CD4-positive, alpha-beta T cell (primary cell): Measurements from ENCODE around the gene CCL19. TPM values are rescaled to one million over a fixed set of nuclear protein-coding genes. Genes with fewer than 3 reads are reported as not detected.

ENCODE experiments used
- ATAC-seq: fragments of 200-7000 bp; cut with Tn5 transposase; one replicate; pipeline ENCODE4 v1.10.0; 2022; ENCODE audit warnings: mild to moderate bottlenecking; ENCODE audit not compliant: poor library complexity
- CTCF ChIA-PET: fragments of 350-600 bp; sonication (Branson Sonifier 250); formaldehyde crosslinking; loops from one replicate; lab custom pipeline; 2021; ENCODE audit warnings: antibody characterized with exemption, inconsistent platforms; lab: Charles Lee
- POLR2A ChIA-PET: fragments of 350-600 bp; sonication (Branson Sonifier 250); formaldehyde crosslinking; loops from one replicate; lab custom pipeline; 2021; ENCODE audit warnings: antibody characterized with exemption, inconsistent platforms; lab: Charles Lee
- DNase-seq, 14 experiments: peaks; one replicate each; pipeline ENCODE4 v3.0.0-alpha.2; 2013 to 2020; ENCODE audit warnings: mixed read lengths in 2 of 14
- H3K27ac ChIP-seq, 2 donors: one replicate each; pipeline versions ENCODE4 v1.5.1 to v1.7.0; 2013; ENCODE audit warnings: low read length in 2 of 2, low read depth in 1 of 2, mild to moderate bottlenecking in 1 of 2
- H3K27me3 ChIP-seq, 2 experiments: 1 replicate in 1 of 2; 2 replicates in 1 of 2; pipeline versions ENCODE4 v1.6.1 to v1.7.0; 2013; ENCODE audit warnings: low read length in 2 of 2, control low read depth in 1 of 2, mild to moderate bottlenecking in 1 of 2, moderate library complexity in 1 of 2; ENCODE audit not compliant: insufficient read depth in 2 of 2, control insufficient read depth in 1 of 2
- H3K36me3 ChIP-seq: one replicate; pipeline ENCODE4 v1.6.1; 2013; ENCODE audit warnings: low read length, control low read depth; ENCODE audit not compliant: insufficient read depth
- H3K4me1 ChIP-seq: one replicate; pipeline ENCODE4 v1.6.1; 2013; ENCODE audit warnings: low read length, control low read depth; ENCODE audit not compliant: insufficient read depth
- H3K4me3 ChIP-seq: one replicate; pipeline ENCODE4 v1.5.1; 2013; ENCODE audit warnings: mild to moderate bottlenecking, low read length, moderate library complexity
- H3K9me3 ChIP-seq, 2 experiments: 1 replicate in 1 of 2; 2 replicates in 1 of 2; pipeline versions ENCODE4 v1.6.1 to v1.7.0; 2013; ENCODE audit warnings: low read length in 2 of 2, mild to moderate bottlenecking in 2 of 2, control low read depth in 1 of 2, moderate library complexity in 1 of 2; ENCODE audit not compliant: control insufficient read depth in 1 of 2, insufficient read depth in 1 of 2
- H3K27ac Mint-ChIP-seq: one replicate; pipeline ENCODE4 v1.8.0; 2020; ENCODE audit warnings: mixed read lengths
- H3K27me3 Mint-ChIP-seq: one replicate; pipeline ENCODE4 v1.8.0; 2021; ENCODE audit warnings: mixed read lengths
- H3K36me3 Mint-ChIP-seq: one replicate; pipeline ENCODE4 v1.8.0; 2021; ENCODE audit warnings: low read depth, mixed read lengths
- H3K4me1 Mint-ChIP-seq: one replicate; pipeline ENCODE4 v1.8.0; 2021; ENCODE audit warnings: low read depth, mixed read lengths
- H3K4me3 Mint-ChIP-seq: one replicate; pipeline ENCODE4 v1.8.0; 2020; ENCODE audit warnings: mild to moderate bottlenecking, mixed read lengths
- H3K9me3 Mint-ChIP-seq: one replicate; pipeline ENCODE4 v1.8.0; 2020; ENCODE audit warnings: mixed read lengths
- CTCF ChIP-seq: fragments of 200-600 bp; IDR thresholded peaks from one replicate; pipeline ENCODE4 v1.8.0; 2022; ENCODE audit warnings: antibody characterized with exemption, mild to moderate bottlenecking
- intact Hi-C, 2 experiments: fragments of 100-400 bp; cut with DNase I in 1 of 2; cut with micrococcal nuclease in 1 of 2; formaldehyde crosslinking; loops; one replicate each; pipeline versions ENCODE4 v1.15.1 to v1.9.0; 2023 to 2025; cut with DNase I, micrococcal nuclease
- total RNA-seq, 174 experiments: library from RNA in 2 of 174; stranded (reverse) in 2 of 174; gene quantifications; one replicate each; pipeline ENCODE4 v1.2.3 and lab custom pipeline; 2021 to 2026

Gene CCL19
- total RNA-seq, 2 experiments from 2014 or later = not detected

DNA sequence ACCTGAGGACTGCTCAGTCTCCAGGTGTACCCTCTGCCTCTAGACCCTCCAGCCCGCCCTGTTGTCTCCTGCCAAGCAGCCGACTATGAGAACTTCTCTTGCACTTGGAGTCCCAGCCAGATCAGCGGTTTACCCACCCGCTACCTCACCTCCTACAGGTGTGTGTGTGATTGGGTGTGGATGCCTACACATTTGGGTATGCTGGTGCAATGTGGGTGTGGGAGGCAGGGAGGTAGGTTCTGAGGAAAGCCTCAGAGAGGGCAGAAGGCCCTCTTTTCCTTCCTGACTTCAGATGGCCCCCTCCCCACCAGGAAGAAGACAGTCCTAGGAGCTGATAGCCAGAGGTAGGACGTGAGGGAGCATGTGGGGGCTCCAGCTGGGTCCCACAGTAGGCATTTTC lies 34.1 kb downstream of the CCL19 start:
- CTCF ChIA-PET = interaction anchor here (1.0 to 3.1 kb wide), 2 partner anchors 10 to 23 kb away, joined by 3 to 8 read pairs; partner anchors contain the start of gene GALT
- POLR2A ChIA-PET = interaction anchor here (2.0 to 2.2 kb wide), 2 partner anchors 8 to 10 kb away, joined by 6 to 13 read pairs; partner anchors contain the start of gene GALT
- no peaks in the 10 kb centered on the region for H3K9me3 ChIP-seq
- H3K4me1 ChIP-seq = peaks cover 48% of the 10 kb centered on the region
- Mint-ChIP-seq H3K27me3 (no peaks in the 10 kb centered on the region), H3K36me3 (peaks cover 26% of the 10 kb centered on the region), H3K27ac (no peak overlapping the region), H3K4me1 (peaks cover 32% of the 10 kb centered on the region), H3K4me3 (no peak overlapping the region), H3K9me3 (no peaks in the 10 kb centered on the region)
- intact Hi-C loops = no loop called here
- H3K4me3 ChIP-seq = no peak overlapping the region
- H3K27ac ChIP-seq = no peak overlapping the region
- H3K36me3 ChIP-seq = peaks cover 35% of the 10 kb centered on the region
- no peak for DNase-seq
- no peak for ATAC-seq
- no peak for TF ChIP-seq CTCF
- H3K27me3 ChIP-seq = no peaks in the 10 kb centered on the region

- peaks cover 24% of the 10 kb centered on the region for H3K4me1 Mint-ChIP-seq
- no peak for DNase-seq
- H3K27ac Mint-ChIP-seq = no peak overlapping the region
- ChIA-PET POLR2A (interaction anchor here (0.9 to 2.2 kb wide), 2 partner anchors 9 to 18 kb away, joined by 4 to 13 read pairs; partner anchors contain the start of genes GALT and SIGMAR1), CTCF (interaction anchor here (3.1 kb wide), 1 partner anchor 9 kb away, joined by 8 read pairs; the partner anchor contains the start of gene GALT)
- no peaks in the 10 kb centered on the region for H3K9me3 ChIP-seq
- H3K27ac ChIP-seq = no peak overlapping the region
- no peak for TF ChIP-seq CTCF
- peaks cover 19% of the 10 kb centered on the region for H3K36me3 Mint-ChIP-seq
- H3K4me1 ChIP-seq = peaks cover 42% of the 10 kb centered on the region
- no peaks in the 10 kb centered on the region for H3K9me3 Mint-ChIP-seq
- no peaks in the 10 kb centered on the region for H3K27me3 ChIP-seq
- H3K4me3 ChIP-seq = no peak overlapping the region
- H3K4me3 Mint-ChIP-seq = no peak overlapping the region
- H3K27me3 Mint-ChIP-seq = no peaks in the 10 kb centered on the region
- peaks cover 33% of the 10 kb centered on the region for H3K36me3 ChIP-seq
- intact Hi-C loops = no loop called here
- ATAC-seq = no peak
Measured at GRCh38 chr9:34655394-34655793, 35.7 kb downstream of the CCL19 start.

DNA sequence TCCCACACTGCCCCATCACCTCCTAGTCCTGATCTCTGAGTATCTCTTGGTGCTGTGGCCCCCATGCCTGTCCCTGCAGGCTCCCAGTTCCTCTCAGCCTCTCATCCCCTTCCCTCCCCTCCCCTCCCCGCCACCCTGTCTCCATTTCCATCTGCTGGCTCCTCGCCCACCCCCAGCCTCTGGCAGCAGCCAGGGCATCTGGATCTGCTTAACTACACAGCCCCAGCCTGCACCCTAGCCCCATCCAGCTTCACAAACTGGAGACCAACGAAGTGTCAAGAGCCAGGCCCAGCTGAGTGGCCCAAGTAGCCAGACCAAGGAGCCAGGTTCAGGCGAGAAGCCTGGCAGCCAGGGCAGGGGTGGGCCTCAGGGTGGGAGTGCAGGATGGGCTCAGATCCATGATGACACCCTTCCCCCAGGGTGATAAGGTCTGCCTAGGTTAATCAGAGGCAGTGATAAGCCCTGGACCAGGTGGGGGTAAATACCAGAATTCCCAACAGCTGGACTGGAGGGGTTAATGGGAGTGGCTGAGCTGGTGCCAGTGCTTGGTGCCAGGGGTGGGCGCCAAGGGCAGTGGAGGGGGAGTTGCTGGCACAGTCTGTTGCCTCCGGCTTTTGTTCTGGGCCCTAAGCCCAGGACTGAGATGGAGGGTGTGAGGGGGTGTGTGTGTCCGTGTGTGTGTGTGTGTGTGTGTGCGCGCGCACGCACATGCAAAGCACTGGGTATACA lies 36.6 kb downstream of the CCL19 start:
- peaks cover 21% of the 10 kb centered on the region for H3K36me3 Mint-ChIP-seq
- ChIA-PET POLR2A (interaction anchor here (0.9 to 1.2 kb wide), 2 partner anchors 9 to 17 kb away, joined by 4 read pairs; partner anchors contain the start of gene SIGMAR1), CTCF (no interaction called here)
- H3K4me1 Mint-ChIP-seq = peaks cover 24% of the 10 kb centered on the region
- Histone ChIP-seq H3K9me3 (no peaks in the 10 kb centered on the region), H3K27me3 (no peaks in the 10 kb centered on the region), H3K27ac (no peak overlapping the region), H3K4me1 (peaks cover 34% of the 10 kb centered on the region), H3K4me3 (no peak overlapping the region), H3K36me3 (peaks cover 33% of the 10 kb centered on the region)
- no peak overlapping the region for H3K4me3 Mint-ChIP-seq
- DNase-seq (no peak), ATAC-seq (no peak)
- no peak overlapping the region for H3K27ac Mint-ChIP-seq
- no peak for TF ChIP-seq CTCF
- no peaks in the 10 kb centered on the region for H3K27me3 Mint-ChIP-seq
- H3K9me3 Mint-ChIP-seq = no peaks in the 10 kb centered on the region
- intact Hi-C loops = no loop called here
